ENCODE data around the gene SLX4. TPM values are rescaled to one million over a fixed set of nuclear protein-coding genes. Genes with fewer than 3 reads are reported as not detected.

SLX4 gene
- total and polyA plus RNA-seq, 9 of the 15 experiments (the other 6 are each of a cell fraction or from before 2014, with no cell fraction given), result 0.29 to 7.9 (median 3.8) TPM

DNA sequence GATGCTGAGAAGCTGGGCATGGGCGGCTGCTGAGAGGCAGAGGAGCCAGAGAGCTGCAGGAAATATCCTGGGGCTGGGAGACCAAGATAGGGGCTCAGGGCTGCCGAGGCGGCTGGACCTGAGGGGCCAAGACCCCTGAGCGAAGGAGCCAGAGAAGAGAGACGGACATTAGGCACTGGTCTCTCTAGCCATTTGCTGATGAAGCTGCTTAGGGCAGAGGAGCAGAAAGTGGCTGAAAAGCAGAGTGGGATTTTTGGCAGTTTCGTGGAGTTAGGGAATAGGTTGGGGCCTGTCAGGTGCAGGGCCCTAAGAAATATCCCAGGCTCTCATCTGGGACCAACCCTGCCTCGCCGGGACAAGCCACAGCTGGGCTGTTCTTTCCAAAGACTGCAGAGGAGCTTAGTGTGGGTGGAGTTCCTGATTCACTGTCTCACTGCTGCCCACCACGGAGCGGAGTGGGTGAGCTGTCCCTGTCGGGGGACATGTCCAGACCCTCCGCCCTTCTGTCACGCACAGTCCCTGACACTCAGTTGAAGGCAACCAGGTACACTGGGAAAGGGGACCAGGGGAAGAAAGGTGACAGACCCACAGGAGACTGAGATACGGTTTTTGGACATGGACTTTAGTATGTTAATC, 31.8 kb upstream of the SLX4 start:
- ChIA-PET POLR2A (interaction anchor here (0.5 to 1.9 kb wide), 6 partner anchors 11 to 286 kb away, joined by 3 to 6 read pairs (median 4); no protein-coding TSS in a partner anchor), CTCF (ENCODE audit: low intra/inter-chr PET ratio) (no interaction called here)
- WGBS (ENCODE audit: insufficient coverage, low coverage, missing lambda C conversion rate), result 58% methylated on average over 14 of the region's 14 CpGs
- DNase-seq (ENCODE audit: extremely low read depth in 1 of 4, low spot score in 3 of 4) (peak in 3 of 4 experiments; percentile 8 to 15 (median 12)), FAIRE-seq (no peak), ATAC-seq (no peak)
- in situ Hi-C loops (cut with MboI) (no loop called here), intact Hi-C loops (cut with micrococcal nuclease) (no loop called here)
- Histone ChIP-seq H3K79me2 (ENCODE audit: control insufficient read depth, insufficient read depth, low read length) (no peaks in the 10 kb centered on the region), H2AFZ (ENCODE audit: low read depth, low read length) (peak overlapping the region; percentile 7; the same call in 1 of the 2 replicates), H4K20me1 (replicated peaks; ENCODE audit: control insufficient read depth, insufficient read depth, low read length) (no peaks in the 10 kb centered on the region), H3K4me1 (replicated peaks in 1 of 2; ENCODE audit: control insufficient read depth in 2 of 2, insufficient read depth in 2 of 2, low read length in 2 of 2) (peaks cover 33 to 47% of the 10 kb centered on the region in 2 experiments), H3K27ac (ENCODE audit: extremely low read depth, low read depth, low read length) (no peak overlapping the region), H3K36me3 (ENCODE audit: control insufficient read depth, insufficient read depth, low read length) (no peaks in the 10 kb centered on the region), H3K4me2 (ENCODE audit: insufficient read depth, low read length) (peak overlapping the region; percentile 13; the same call in 1 of the 2 replicates), H3K9ac (ENCODE audit: insufficient read depth in 1 of 2, low read depth in 2 of 2, low read length in 2 of 2) (peak overlapping the region in 1 of 2 experiments; percentile 82; a peak in 2 of 4 replicates), H3K9me1 (ENCODE audit: control insufficient read depth, insufficient read depth, low read length) (no peaks in the 10 kb centered on the region), H3K4me3 (no peak overlapping the region), H3K27me3 (ENCODE audit: control insufficient read depth in 2 of 2, insufficient read depth in 2 of 2, low read length in 2 of 2) (no peaks in the 10 kb centered on the region), H3K9me3 (replicated peaks; ENCODE audit: control insufficient read depth, insufficient read depth, low read depth, low read length) (no peaks in the 10 kb centered on the region)
- BruUV-seq (replicated peaks), result no TSS peak
- TF ChIP-seq CBFB (CRISPR knock-in tag; IDR thresholded peaks at IDR 0.05) (no peak), ATF1 (CRISPR knock-in tag; IDR thresholded peaks at IDR 0.05) (no peak), ATF1 (tag; IDR thresholded peaks at IDR 0.05) (0 out of 2 replicates have a peak, but pooled peaks have one; percentile 4), ATF3 (IDR thresholded peaks at IDR 0.05) (peak; percentile 13; the same call in 1 of the 2 replicates), ATF3 (CRISPR knock-in tag; conservative IDR thresholded peaks at IDR 0.05) (no peak), NR2C2 (CRISPR knock-in tag; IDR thresholded peaks at IDR 0.05) (no peak), NR2C2 (tag; IDR thresholded peaks at IDR 0.05) (no peak), SP1 (CRISPR knock-in tag; IDR thresholded peaks at IDR 0.05) (0 out of 2 replicates have a peak, but pooled peaks have one; percentile 17), ZNF124 (CRISPR knock-in tag; IDR thresholded peaks at IDR 0.05) (no peak)
- TF ChIP-seq, protein P1, sequence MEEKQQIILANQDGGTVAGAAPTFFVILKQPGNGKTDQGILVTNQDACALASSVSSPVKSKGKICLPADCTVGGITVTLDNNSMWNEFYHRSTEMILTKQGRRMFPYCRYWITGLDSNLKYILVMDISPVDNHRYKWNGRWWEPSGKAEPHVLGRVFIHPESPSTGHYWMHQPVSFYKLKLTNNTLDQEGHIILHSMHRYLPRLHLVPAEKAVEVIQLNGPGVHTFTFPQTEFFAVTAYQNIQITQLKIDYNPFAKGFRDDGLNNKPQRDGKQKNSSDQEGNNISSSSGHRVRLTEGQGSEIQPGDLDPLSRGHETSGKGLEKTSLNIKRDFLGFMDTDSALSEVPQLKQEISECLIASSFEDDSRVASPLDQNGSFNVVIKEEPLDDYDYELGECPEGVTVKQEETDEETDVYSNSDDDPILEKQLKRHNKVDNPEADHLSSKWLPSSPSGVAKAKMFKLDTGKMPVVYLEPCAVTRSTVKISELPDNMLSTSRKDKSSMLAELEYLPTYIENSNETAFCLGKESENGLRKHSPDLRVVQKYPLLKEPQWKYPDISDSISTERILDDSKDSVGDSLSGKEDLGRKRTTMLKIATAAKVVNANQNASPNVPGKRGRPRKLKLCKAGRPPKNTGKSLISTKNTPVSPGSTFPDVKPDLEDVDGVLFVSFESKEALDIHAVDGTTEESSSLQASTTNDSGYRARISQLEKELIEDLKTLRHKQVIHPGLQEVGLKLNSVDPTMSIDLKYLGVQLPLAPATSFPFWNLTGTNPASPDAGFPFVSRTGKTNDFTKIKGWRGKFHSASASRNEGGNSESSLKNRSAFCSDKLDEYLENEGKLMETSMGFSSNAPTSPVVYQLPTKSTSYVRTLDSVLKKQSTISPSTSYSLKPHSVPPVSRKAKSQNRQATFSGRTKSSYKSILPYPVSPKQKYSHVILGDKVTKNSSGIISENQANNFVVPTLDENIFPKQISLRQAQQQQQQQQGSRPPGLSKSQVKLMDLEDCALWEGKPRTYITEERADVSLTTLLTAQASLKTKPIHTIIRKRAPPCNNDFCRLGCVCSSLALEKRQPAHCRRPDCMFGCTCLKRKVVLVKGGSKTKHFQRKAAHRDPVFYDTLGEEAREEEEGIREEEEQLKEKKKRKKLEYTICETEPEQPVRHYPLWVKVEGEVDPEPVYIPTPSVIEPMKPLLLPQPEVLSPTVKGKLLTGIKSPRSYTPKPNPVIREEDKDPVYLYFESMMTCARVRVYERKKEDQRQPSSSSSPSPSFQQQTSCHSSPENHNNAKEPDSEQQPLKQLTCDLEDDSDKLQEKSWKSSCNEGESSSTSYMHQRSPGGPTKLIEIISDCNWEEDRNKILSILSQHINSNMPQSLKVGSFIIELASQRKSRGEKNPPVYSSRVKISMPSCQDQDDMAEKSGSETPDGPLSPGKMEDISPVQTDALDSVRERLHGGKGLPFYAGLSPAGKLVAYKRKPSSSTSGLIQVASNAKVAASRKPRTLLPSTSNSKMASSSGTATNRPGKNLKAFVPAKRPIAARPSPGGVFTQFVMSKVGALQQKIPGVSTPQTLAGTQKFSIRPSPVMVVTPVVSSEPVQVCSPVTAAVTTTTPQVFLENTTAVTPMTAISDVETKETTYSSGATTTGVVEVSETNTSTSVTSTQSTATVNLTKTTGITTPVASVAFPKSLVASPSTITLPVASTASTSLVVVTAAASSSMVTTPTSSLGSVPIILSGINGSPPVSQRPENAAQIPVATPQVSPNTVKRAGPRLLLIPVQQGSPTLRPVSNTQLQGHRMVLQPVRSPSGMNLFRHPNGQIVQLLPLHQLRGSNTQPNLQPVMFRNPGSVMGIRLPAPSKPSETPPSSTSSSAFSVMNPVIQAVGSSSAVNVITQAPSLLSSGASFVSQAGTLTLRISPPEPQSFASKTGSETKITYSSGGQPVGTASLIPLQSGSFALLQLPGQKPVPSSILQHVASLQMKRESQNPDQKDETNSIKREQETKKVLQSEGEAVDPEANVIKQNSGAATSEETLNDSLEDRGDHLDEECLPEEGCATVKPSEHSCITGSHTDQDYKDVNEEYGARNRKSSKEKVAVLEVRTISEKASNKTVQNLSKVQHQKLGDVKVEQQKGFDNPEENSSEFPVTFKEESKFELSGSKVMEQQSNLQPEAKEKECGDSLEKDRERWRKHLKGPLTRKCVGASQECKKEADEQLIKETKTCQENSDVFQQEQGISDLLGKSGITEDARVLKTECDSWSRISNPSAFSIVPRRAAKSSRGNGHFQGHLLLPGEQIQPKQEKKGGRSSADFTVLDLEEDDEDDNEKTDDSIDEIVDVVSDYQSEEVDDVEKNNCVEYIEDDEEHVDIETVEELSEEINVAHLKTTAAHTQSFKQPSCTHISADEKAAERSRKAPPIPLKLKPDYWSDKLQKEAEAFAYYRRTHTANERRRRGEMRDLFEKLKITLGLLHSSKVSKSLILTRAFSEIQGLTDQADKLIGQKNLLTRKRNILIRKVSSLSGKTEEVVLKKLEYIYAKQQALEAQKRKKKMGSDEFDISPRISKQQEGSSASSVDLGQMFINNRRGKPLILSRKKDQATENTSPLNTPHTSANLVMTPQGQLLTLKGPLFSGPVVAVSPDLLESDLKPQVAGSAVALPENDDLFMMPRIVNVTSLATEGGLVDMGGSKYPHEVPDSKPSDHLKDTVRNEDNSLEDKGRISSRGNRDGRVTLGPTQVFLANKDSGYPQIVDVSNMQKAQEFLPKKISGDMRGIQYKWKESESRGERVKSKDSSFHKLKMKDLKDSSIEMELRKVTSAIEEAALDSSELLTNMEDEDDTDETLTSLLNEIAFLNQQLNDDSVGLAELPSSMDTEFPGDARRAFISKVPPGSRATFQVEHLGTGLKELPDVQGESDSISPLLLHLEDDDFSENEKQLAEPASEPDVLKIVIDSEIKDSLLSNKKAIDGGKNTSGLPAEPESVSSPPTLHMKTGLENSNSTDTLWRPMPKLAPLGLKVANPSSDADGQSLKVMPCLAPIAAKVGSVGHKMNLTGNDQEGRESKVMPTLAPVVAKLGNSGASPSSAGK (IDR thresholded peaks at IDR 0.05), result no peak
